ENCODE data around the gene SUZ12.
"Not testable (repeated sequence)": the region's sequence is repeated elsewhere in the genome, so short reads cannot be mapped to it uniquely, and the experiment has no call there.

SUZ12 gene

GRCh38 chr17:31936615-31937609 lies at the start of gene SUZ12:
SUZ12 (plus strand) TSS chr17:31937007; CDS start chr17:31937247, 240 bp downstream.
- H3K27ac Mint-ChIP-seq, result peak within 1 kb of the TSS; percentile 91
- peak within 1 kb of the TSS; percentile 91 for H3K4me3 Mint-ChIP-seq
- H3K9me3 Mint-ChIP-seq, H3K27me3 Mint-ChIP-seq: not testable (repeated sequence)
- peaks cover 27% of the 10 kb centered on the region for H3K36me3 Mint-ChIP-seq (ENCODE audit: low read depth)
- H3K4me1 Mint-ChIP-seq (ENCODE audit: low read depth), result peaks cover 25% of the 10 kb centered on the region

DNA sequence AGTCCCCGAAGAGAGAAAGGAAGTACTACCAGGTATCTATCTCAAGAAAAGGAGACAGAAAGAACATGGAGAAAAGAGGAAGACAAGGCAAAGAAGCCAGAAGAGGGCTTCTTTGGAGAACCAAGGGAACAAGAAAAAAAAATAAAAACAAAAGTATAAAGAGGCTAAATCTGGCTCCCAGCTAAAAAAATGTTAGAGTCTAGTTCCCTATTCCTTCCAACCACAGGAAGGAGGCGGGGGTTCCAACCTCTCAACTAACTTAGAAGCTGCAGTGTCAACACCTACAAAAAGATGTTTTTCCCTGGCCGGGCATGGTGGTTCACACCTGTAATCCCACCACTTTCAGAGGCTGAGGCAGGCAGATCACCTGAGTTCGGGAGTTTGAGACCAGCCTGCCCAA lies 48.7 kb upstream of the SUZ12 start:
- no peak overlapping the region for H3K4me3 Mint-ChIP-seq
- H3K4me1 Mint-ChIP-seq (ENCODE audit: low read depth), result peaks cover 8% of the 10 kb centered on the region
- H3K9me3 Mint-ChIP-seq, result no peaks in the 10 kb centered on the region
- no peaks in the 10 kb centered on the region for H3K27me3 Mint-ChIP-seq
- peak overlapping the region; percentile 29 for H3K27ac Mint-ChIP-seq
- H3K36me3 Mint-ChIP-seq (ENCODE audit: low read depth), result peaks cover 66% of the 10 kb centered on the region

- Mint-ChIP-seq H3K27ac (no peak overlapping the region), H3K36me3 (ENCODE audit: low read depth) (peaks cover 26% of the 10 kb centered on the region), H3K9me3 (no peaks in the 10 kb centered on the region), H3K27me3 (no peaks in the 10 kb centered on the region), H3K4me3 (no peak overlapping the region), H3K4me1 (ENCODE audit: low read depth) (peaks cover 28% of the 10 kb centered on the region)
These were observed 35.9 kb upstream of the SUZ12 start for GRCh38 chr17:31900877-31901276.

DNA sequence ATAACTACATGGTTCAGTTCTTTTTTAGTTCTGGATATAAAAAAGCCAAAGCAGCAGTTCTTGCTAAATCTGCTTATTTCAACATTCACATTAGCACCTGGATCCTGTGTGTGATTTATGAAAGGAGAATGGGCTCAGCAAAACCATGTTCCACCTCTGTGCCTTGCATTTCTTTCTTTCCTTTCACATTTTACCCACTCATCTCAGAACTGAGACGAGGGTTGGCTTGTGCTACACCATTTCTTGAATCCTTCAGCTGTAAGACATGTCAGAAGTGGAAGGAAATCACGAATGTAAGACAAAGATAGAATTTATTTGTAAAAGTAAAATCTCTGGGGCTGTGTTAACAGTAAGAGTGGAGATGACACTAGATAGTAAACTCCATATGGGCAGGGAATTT lies 34.1 kb upstream of the SUZ12 start:
- no peak overlapping the region for H3K4me3 Mint-ChIP-seq

DNA sequence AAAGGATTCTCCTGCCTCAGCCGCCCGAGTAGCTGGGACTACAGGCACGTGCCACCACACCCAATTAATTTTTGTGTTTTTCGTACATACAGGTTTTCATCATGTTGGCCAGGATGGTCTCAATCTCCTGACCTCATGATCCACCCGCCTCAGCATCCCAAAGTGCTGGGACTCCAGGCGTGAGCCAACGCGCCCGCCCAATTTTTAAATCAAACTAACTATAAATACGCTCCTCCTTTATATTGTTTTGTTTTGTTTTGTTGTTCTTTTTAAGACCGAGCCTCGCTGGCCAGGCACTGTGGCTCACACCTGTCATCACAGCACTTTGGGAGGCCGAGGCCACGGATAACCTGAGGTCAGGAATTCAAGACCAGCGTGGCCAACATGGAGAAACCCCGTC lies 33.4 kb upstream of the SUZ12 start:
- Mint-ChIP-seq H3K27me3 (peaks cover 6% of the 10 kb centered on the region), H3K36me3 (ENCODE audit: low read depth) (peaks cover 5% of the 10 kb centered on the region), H3K27ac (no peak overlapping the region), H3K9me3 (no peaks in the 10 kb centered on the region), H3K4me1 (ENCODE audit: low read depth) (peaks cover 32% of the 10 kb centered on the region), H3K4me3 (no peak overlapping the region)

More for the DNA sequence above, 34.1 kb upstream of the SUZ12 start:
- no peaks in the 10 kb centered on the region for H3K9me3 Mint-ChIP-seq
- no peak overlapping the region for H3K27ac Mint-ChIP-seq
- H3K4me1 Mint-ChIP-seq (ENCODE audit: low read depth), result peaks cover 30% of the 10 kb centered on the region
- peaks cover 10% of the 10 kb centered on the region for H3K36me3 Mint-ChIP-seq (ENCODE audit: low read depth)
- peaks cover 6% of the 10 kb centered on the region for H3K27me3 Mint-ChIP-seq

DNA sequence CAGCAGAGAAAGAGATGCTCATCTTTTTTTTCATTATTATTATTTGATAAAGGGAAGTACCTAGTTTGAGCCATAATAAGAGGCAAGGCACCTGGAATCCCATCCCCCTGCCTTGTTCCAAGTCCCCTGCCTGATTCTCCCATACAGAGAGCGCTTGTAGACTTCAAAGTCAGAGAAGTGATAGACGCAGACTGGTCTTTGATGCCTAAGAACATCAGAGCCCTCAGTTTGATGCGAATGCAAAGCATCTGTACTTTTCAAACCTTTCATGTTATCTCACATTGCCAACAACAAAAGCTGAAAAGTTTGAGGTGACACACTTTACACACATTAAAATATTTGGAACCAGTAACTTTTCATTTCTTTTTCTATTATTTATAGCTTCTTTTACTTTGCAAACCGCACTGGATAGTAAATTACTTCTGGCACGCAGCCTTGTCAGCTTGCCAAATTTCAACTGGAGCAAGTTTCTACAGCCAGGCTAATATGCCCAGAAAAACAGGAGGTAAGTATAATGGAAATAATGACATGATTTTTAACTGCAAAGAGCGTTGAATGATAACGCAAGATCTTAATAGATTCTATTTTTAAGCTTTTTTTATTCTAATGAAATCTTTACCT lies 29.4 kb upstream of the SUZ12 start:
- Mint-ChIP-seq H3K27ac (peak overlapping the region; percentile 26), H3K9me3 (no peaks in the 10 kb centered on the region), H3K36me3 (ENCODE audit: low read depth) (no peaks in the 10 kb centered on the region), H3K27me3 (peaks cover 20% of the 10 kb centered on the region), H3K4me1 (ENCODE audit: low read depth) (peaks cover 26% of the 10 kb centered on the region), H3K4me3 (no peak overlapping the region)

DNA sequence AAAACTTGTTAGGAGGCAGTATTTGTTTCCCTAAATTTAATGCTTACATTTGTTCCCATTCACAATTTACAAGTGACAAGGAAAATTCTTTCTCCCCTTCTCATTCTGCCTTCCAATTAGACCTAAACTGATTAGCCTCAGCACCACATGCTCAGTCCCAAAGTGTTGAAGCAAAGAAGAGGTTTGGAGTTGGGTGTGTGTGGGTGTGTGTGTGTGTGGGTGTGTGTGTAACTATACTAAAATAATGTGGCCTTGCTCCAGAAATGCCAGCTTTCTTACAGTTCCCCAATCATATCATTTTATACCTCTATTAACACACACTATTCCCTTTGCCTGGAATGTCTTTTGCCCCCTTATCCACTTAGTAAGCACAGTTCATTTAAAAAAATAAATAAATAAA lies 28.4 kb upstream of the SUZ12 start:
- Mint-ChIP-seq H3K4me3 (no peak overlapping the region), H3K36me3 (ENCODE audit: low read depth) (no peaks in the 10 kb centered on the region), H3K27me3 (peaks cover 21% of the 10 kb centered on the region), H3K27ac (no peak overlapping the region), H3K9me3 (no peaks in the 10 kb centered on the region), H3K4me1 (ENCODE audit: low read depth) (peaks cover 20% of the 10 kb centered on the region)

DNA sequence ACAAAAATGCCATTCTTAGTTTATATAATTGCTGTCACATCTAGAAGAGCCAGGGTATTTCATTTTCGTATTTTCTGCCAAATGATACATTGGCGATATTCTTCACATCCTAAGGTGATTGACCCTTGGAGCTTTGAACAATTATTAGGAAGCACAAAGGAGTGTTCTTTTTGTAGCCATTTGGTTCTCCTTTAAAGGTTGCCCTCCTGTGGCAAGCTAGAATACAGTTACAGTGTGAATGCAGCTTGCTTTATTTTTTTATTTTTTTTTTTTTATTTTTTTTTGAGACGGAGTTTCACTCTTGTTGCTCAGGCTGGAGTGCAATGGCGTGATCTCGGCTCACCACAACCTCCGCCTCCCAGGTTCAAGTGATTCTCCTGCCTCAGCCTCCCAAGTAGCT lies 24.1 kb upstream of the SUZ12 start:
- peaks cover 23% of the 10 kb centered on the region for H3K27me3 Mint-ChIP-seq
- H3K4me1 Mint-ChIP-seq (ENCODE audit: low read depth), result peaks cover 15% of the 10 kb centered on the region
- not testable (repeated sequence) for H3K4me3 Mint-ChIP-seq; H3K36me3 Mint-ChIP-seq (ENCODE audit: low read depth); H3K27ac Mint-ChIP-seq; H3K9me3 Mint-ChIP-seq

DNA sequence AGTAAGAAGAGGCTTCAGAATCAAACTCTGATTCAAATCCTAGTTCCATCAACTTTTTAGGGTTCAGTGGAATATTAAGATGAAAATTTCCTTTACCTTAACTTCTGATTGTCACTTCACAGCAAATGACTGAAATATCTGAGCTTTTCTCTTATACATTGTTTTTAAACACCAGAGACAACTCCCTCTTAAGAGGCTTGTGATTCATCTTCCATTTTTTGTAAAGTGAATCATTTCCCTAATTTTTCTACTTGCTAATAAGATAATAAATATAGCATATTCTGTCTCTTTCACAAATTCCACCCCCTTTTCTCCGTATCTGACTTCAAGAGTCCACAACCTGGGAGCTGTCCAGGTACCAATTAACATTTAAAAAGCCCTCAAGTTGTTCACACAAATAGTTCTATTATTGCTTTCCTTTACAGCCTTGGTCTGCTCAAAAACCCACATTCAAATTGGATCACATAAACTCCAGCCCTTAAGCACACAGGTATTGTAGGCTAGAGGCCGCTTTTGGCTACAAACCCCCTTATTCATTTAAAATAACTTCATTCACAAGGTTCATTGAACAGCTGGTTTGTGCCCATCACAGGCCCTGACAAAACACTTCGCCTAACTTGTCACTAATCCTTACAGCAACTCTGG lies 21.2 kb upstream of the SUZ12 start:
- H3K27me3 Mint-ChIP-seq, result peaks cover 30% of the 10 kb centered on the region
- no peaks in the 10 kb centered on the region for H3K9me3 Mint-ChIP-seq
- no peaks in the 10 kb centered on the region for H3K36me3 Mint-ChIP-seq (ENCODE audit: low read depth)
- H3K4me3 Mint-ChIP-seq, result no peak overlapping the region
- no peak overlapping the region for H3K27ac Mint-ChIP-seq
- peaks cover 26% of the 10 kb centered on the region for H3K4me1 Mint-ChIP-seq (ENCODE audit: low read depth)

DNA sequence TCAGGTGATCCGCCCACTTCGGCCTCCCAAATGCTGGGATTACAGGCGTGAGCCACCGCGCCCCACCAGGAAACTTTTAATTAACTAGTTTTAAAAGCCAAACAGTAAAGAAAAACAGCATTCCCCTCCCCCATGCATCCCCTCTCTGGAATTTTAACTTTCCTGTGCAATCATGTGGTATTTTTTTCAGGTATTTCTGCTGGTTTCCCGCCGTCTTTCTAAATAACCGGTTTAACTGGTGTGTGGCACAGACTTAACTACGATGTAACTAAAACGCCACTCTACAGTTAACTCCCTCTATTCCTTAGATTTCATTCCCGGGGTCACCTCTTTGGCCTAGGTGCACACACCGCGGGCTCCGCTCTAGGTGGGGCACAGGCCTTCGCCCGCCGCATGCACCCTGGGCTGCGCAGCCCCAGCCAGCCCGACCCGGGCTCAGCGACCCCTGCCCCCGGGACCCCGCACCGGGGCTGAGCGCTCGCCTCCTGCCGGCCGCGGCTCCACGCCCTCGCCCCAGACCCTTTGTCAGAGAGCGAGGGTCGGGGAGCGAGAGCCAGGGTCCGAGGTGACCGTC lies 20.2 kb upstream of the SUZ12 start:
- Mint-ChIP-seq H3K4me1 (ENCODE audit: low read depth) (peaks cover 30% of the 10 kb centered on the region), H3K4me3 (no peak overlapping the region), H3K9me3 (no peaks in the 10 kb centered on the region), H3K36me3 (ENCODE audit: low read depth) (no peaks in the 10 kb centered on the region), H3K27me3 (peaks cover 30% of the 10 kb centered on the region), H3K27ac (no peak overlapping the region)

- Mint-ChIP-seq H3K27ac (no peak overlapping the region), H3K4me1 (ENCODE audit: low read depth) (peaks cover 30% of the 10 kb centered on the region), H3K36me3 (ENCODE audit: low read depth) (no peaks in the 10 kb centered on the region), H3K27me3 (peaks cover 29% of the 10 kb centered on the region), H3K4me3 (no peak overlapping the region), H3K9me3 (no peaks in the 10 kb centered on the region)
These were observed 19.7 kb upstream of the SUZ12 start for GRCh38 chr17:31917065-31917529.

DNA sequence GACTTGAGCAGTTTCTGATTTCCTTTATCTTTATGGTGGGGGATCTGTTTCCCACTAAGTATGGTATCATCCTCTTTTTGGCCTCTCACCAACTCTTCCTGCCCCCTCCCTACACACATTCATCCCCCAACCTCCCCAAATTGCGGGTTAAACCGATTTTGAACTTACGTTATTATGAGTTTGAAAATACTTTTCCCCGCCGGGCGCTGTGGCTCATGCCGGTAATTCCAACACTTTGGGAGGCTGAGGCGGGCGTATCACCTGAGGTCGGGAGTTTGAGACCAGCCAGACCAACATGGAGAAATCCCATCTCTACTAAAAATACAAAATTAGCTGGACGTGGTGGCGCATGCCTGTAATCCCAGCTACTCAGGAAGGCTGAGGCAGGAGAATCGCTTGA lies 19.1 kb upstream of the SUZ12 start:
- H3K27me3 Mint-ChIP-seq, result peaks cover 24% of the 10 kb centered on the region
- peaks cover 30% of the 10 kb centered on the region for H3K4me1 Mint-ChIP-seq (ENCODE audit: low read depth)
- not testable (repeated sequence) for H3K36me3 Mint-ChIP-seq (ENCODE audit: low read depth); H3K4me3 Mint-ChIP-seq; H3K9me3 Mint-ChIP-seq; H3K27ac Mint-ChIP-seq

DNA sequence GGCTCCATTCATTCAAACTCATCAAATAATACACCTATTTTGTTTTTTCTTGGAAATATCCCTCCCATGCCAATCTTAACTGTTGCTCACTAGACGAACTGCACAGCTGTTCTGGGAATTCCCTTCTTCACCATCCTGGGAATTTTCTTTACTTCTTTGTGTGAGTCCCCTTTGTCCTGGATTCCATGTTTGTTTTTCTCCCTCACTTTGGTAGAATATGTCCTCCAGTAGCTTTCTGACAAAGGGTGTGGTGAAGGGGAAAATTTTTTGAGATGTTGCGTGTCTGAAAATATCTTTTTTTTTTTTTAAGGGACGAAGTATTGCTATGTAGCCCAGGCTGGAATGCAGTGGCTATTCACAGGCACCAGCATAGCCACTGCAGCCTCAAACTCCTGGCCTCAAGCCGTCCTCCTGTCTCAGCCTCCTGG lies 18.1 kb upstream of the SUZ12 start:
- H3K36me3 Mint-ChIP-seq (ENCODE audit: low read depth), result no peaks in the 10 kb centered on the region
- no peaks in the 10 kb centered on the region for H3K9me3 Mint-ChIP-seq
- peaks cover 24% of the 10 kb centered on the region for H3K27me3 Mint-ChIP-seq
- peaks cover 30% of the 10 kb centered on the region for H3K4me1 Mint-ChIP-seq (ENCODE audit: low read depth)
- no peak overlapping the region for H3K27ac Mint-ChIP-seq
- no peak overlapping the region for H3K4me3 Mint-ChIP-seq

DNA sequence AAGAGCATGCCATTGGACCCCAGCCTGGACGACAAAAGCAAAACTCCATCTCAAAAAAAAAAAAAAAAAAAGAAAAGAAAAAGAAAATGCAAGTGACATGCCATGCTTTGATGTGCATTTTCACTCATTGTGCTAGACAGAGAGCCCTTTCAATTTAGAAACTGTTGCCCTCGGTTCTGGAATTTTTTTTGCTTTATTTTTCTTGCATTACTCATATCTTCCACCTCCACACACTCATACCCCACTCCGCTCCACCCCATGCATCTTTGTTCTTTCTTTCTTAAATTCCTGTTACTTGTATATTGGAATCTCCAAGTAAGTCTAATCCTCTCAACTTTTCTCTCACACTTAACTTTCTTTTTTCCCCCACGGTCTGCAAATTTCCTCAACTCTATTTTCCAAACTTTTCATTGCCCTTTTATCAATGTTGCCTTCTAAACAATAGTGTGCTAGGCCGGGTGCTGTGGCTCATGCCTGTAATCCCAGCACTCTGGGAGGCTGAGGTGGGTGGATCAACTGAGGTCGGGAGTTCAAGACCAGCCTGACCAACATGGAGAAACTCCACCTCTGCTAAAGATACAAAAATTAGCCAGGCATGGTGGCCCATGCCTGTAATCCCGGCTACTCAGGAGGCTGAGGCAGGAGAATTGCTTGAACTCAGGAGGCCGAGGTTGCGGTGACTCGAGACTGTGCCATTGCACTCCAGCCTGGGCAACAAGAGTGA lies 16.8 kb upstream of the SUZ12 start:
- peak overlapping the region; percentile 78 for H3K27ac Mint-ChIP-seq
- peaks cover 24% of the 10 kb centered on the region for H3K27me3 Mint-ChIP-seq
- no peaks in the 10 kb centered on the region for H3K36me3 Mint-ChIP-seq (ENCODE audit: low read depth)
- peak overlapping the region; percentile 52 for H3K4me3 Mint-ChIP-seq
- H3K9me3 Mint-ChIP-seq, result no peaks in the 10 kb centered on the region
- peaks cover 27% of the 10 kb centered on the region for H3K4me1 Mint-ChIP-seq (ENCODE audit: low read depth)

All from stimulated activated naive CD8-positive, alpha-beta T cell treated with anti-CD3 and anti-CD28 coated beads, Interleukin-15, Interleukin-2, amounts not matched to agents 100 ng/mL and 50 ng/mL, for 24 hours (primary cell).